Esophagus squamous epithelium (tissue), 5 donors: ENCODE data around the gene KNDC1. TPM values are rescaled to one million over a fixed set of nuclear protein-coding genes. Genes with fewer than 3 reads are reported as not detected.

Experiments used
- DNase-seq: peaks from one replicate; lab custom pipeline; 2025; lab: John Stamatoyannopoulos, UW
- H3K27ac ChIP-seq, 4 donors: fragments of 200-600 bp; sonication (generic); one replicate each; pipeline ENCODE4 v1.5.1; 2016 to 2019; ENCODE audit warnings: mild to moderate bottlenecking in 1 of 4
- H3K27me3 ChIP-seq, 4 donors: fragments of 200-600 bp; sonication (generic); 1 replicate in 3 of 4; 2 replicates in 1 of 4; pipeline versions ENCODE4 v1.5.1 to v1.6.0; 2017 to 2021; ENCODE audit warnings: antibody characterized with exemption in 1 of 4
- H3K36me3 ChIP-seq, 3 donors: fragments of 200-600 bp; sonication (generic); one replicate each; pipeline ENCODE4 v1.5.1; 2016 to 2019
- H3K4me1 ChIP-seq, 3 donors: fragments of 200-600 bp; sonication (generic); one replicate each; pipeline ENCODE4 v1.5.1; 2017 to 2019
- H3K4me3 ChIP-seq, 4 donors: fragments of 200-600 bp; sonication (generic); 1 replicate in 3 of 4; 2 replicates in 1 of 4; pipeline ENCODE4 v1.5.1; 2016 to 2019; ENCODE audit warnings: mild to moderate bottlenecking in 2 of 4, moderate library complexity in 1 of 4
- H3K9me3 ChIP-seq, 3 donors: fragments of 200-600 bp; sonication (generic); one replicate each; pipeline ENCODE4 v1.5.1; 2016 to 2019
- CTCF ChIP-seq, 6 experiments: fragments of 450-650 bp in 4 of 6; fragments of 200-600 bp in 2 of 6; sonication (generic) in 2 of 6; IDR thresholded peaks; one replicate each; pipeline ENCODE4 v1.5.1; 2016 to 2019; ENCODE audit warnings: antibody characterized with exemption in 6 of 6, mild to moderate bottlenecking in 4 of 6, moderate library complexity in 4 of 6
- POLR2A ChIP-seq, 4 donors: fragments of 450-650 bp; IDR thresholded peaks; one replicate each; pipeline ENCODE4 v1.6.1; 2017; ENCODE audit warnings: antibody characterized with exemption in 4 of 4, mild to moderate bottlenecking in 4 of 4, moderate library complexity in 3 of 4
- WGBS, 2 donors: methylation state at CpG; one replicate each; pipeline ENCODE4 v1.1.5; 2018; 5-methylcytosine and 5-hydroxymethylcytosine counted together
- intact Hi-C: fragments of 100-400 bp; cut with DNase I; formaldehyde crosslinking; loops from one replicate; pipeline ENCODE4 v1.15.0; 2022
- total RNA-seq, 4 donors: library from RNA; depleted of rRNA; stranded (reverse); fragments of >200 nt; gene quantifications; one replicate each; pipeline ENCODE4 v1.1.0, GENCODE V29; 2016
- donor health status: DM: yes; HTN: yes; CAD: no.

KNDC1 gene
- total RNA-seq, 4 donors from 2014 or later: 0.19 to 0.64 (median 0.53) TPM; not detected in 1

- Histone ChIP-seq H3K4me1 (peaks cover 7 to 30% (median 12%) of the 10 kb centered on the region in 3 donors), H3K9me3 (no peaks in the 10 kb centered on the region), H3K4me3 (no peak overlapping the region), H3K36me3 (no peaks in the 10 kb centered on the region), H3K27ac (no peak overlapping the region), H3K27me3 (peaks cover 3 to 53% (median 4%) of the 10 kb centered on the region in 4 donors)
- TF ChIP-seq POLR2A (IDR thresholded peaks at IDR 0.05) (no peak), CTCF (IDR thresholded peaks at IDR 0.05) (no peak)
- no peak for DNase-seq
- intact Hi-C loops: no loop called here
- 73 to 77% methylated on average over 23 to 24 of the region's 24 CpGs for WGBS, 2 donors
Observed at GRCh38 chr10:133156674-133157579, 3.1 kb upstream of the KNDC1 start.

GRCh38 chr10:133157662-133158436, 2.2 kb upstream of the KNDC1 start:
- DNase-seq: no peak
- no peaks in the 10 kb centered on the region for H3K9me3 ChIP-seq
- intact Hi-C loops: no loop called here
- TF ChIP-seq POLR2A (IDR thresholded peaks at IDR 0.05) (no peak), CTCF (IDR thresholded peaks at IDR 0.05) (no peak)
- 65 to 71% methylated on average over 16 to 19 of the region's 34 CpGs for WGBS, 2 donors
- no peak overlapping the region for H3K27ac ChIP-seq
- no peaks in the 10 kb centered on the region for H3K36me3 ChIP-seq
- H3K4me1 ChIP-seq: peaks cover 7 to 30% (median 12%) of the 10 kb centered on the region in 3 donors
- H3K27me3 ChIP-seq: peaks cover 3 to 53% (median 4%) of the 10 kb centered on the region in 4 donors
- H3K4me3 ChIP-seq: no peak overlapping the region

GRCh38 chr10:133158437-133158755, 1.6 kb upstream of the KNDC1 start:
- Histone ChIP-seq H3K4me3 (no peak overlapping the region), H3K36me3 (no peaks in the 10 kb centered on the region), H3K9me3 (no peaks in the 10 kb centered on the region), H3K27ac (no peak overlapping the region), H3K4me1 (peaks cover 7 to 30% (median 12%) of the 10 kb centered on the region in 3 donors), H3K27me3 (peaks cover 3 to 55% (median 4%) of the 10 kb centered on the region in 4 donors)
- WGBS, 2 donors: 49 to 53% methylated on average over 9 to 12 of the region's 12 CpGs
- no peak for DNase-seq
- TF ChIP-seq CTCF (IDR thresholded peaks at IDR 0.05): no peak
- no peak for TF ChIP-seq POLR2A (IDR thresholded peaks at IDR 0.05)
- intact Hi-C loops: no loop called here

GRCh38 chr10:133158756-133159610, 1.0 kb upstream of the KNDC1 start:
- H3K4me1 ChIP-seq: peaks cover 7 to 30% (median 12%) of the 10 kb centered on the region in 3 donors
- H3K27me3 ChIP-seq: peaks cover 3 to 59% (median 4%) of the 10 kb centered on the region in 4 donors
- H3K9me3 ChIP-seq: no peaks in the 10 kb centered on the region
- H3K4me3 ChIP-seq: no peak overlapping the region
- no peak for TF ChIP-seq POLR2A (IDR thresholded peaks at IDR 0.05)
- TF ChIP-seq CTCF (IDR thresholded peaks at IDR 0.05): no peak
- DNase-seq: no peak
- 68% methylated on average over 4 of the region's 23 CpGs; no CpG with 5 or more reads in 1 of the 2 donors for WGBS, 2 donors
- H3K27ac ChIP-seq: no peak overlapping the region
- intact Hi-C loops: no loop called here
- H3K36me3 ChIP-seq: no peaks in the 10 kb centered on the region
